ENCODE results near the gene KLHL29. TPM values are rescaled to one million over a fixed set of nuclear protein-coding genes. Genes with fewer than 3 reads are reported as not detected.

Gene KLHL29
- total and polyA plus RNA-seq, 2 of the 13 experiments (the other 11 are each of a cell fraction or from before 2014, with no cell fraction given): 0.01 TPM; not detected in 1

GRCh38 chr2:23673830-23674679 lies 289.1 kb downstream of the KLHL29 start (continued):
- TF ChIP-seq THAP9 (CRISPR knock-in tag; IDR thresholded peaks at IDR 0.05; ENCODE audit: borderline replicate concordance) (no peak), LCORL (IDR thresholded peaks at IDR 0.05) (no peak), LCORL (CRISPR knock-in tag; IDR thresholded peaks at IDR 0.05) (no peak), ZNF878 (CRISPR knock-in tag; IDR thresholded peaks at IDR 0.05) (0 out of 2 replicates have a peak, but pooled peaks have one; percentile 38), MEIS1 (CRISPR knock-in tag; IDR thresholded peaks at IDR 0.05; ENCODE audit: borderline replicate concordance) (no peak), HOXA3 (CRISPR knock-in tag; IDR thresholded peaks at IDR 0.05) (no peak), ZNF616 (CRISPR knock-in tag; IDR thresholded peaks at IDR 0.05; ENCODE audit: low read depth) (no peak), NCOA2 (CRISPR knock-in tag; IDR thresholded peaks at IDR 0.05) (no peak), GRHL1 (CRISPR knock-in tag; conservative IDR thresholded peaks at IDR 0.05) (no peak), TP53 (CRISPR knock-in tag; conservative IDR thresholded peaks at IDR 0.05) (no peak), PATZ1 (CRISPR knock-in tag; IDR thresholded peaks at IDR 0.05) (no peak), DR1 (CRISPR knock-in tag; IDR thresholded peaks at IDR 0.05) (no peak), ZNF460 (CRISPR knock-in tag; IDR thresholded peaks at IDR 0.05; ENCODE audit: borderline replicate concordance) (no peak), ZNF552 (CRISPR knock-in tag; IDR thresholded peaks at IDR 0.05; ENCODE audit: borderline replicate concordance) (0 out of 2 replicates have a peak, but pooled peaks have one; percentile 37), SP2 (CRISPR knock-in tag; IDR thresholded peaks at IDR 0.05) (no peak), TEF (CRISPR knock-in tag; IDR thresholded peaks at IDR 0.05) (peak; percentile 79; the same call in 1 of the 2 replicates)

All from HepG2 (cell line).